GM19438 (cell line): ENCODE measurements around the gene DEDD.

ENCODE experiments used
- ATAC-seq: cut with Tn5 transposase; IDR thresholded peaks from one replicate; pipeline ENCODE4 v1.9.1; 2021; ENCODE audit warnings: low read depth; ENCODE audit not compliant: unreplicated experiment

Gene DEDD

DNA sequence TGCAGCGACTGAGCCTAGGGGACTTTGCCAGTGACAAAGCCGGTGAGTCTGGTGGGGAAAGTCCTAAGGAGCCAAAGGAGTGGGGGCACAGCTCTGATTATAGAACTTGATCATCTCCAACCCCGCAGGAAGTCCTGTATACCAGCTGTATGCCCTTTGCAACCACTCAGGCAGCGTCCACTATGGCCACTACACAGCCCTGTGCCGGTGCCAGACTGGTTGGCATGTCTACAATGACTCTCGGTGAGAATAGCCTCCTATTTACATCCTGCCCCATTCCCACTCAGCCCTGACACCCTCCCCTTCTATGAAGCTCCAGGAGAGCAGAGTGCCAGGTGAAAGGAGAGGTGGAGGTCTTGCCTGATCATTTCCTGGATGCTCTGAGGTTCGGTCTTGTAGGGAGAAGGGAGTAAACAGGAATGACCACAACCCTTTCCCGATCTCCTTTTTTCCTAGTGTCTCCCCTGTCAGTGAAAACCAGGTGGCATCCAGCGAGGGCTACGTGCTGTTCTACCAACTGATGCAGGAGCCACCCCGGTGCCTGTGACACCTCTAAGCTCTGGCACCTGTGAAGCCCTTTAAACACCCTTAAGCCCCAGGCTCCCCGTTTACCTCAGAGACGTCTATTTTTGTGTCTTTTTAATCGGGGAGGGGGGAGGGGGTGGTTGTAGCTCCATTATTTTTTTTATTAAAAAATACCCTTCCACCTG, 32.6 kb upstream of the DEDD start:
- ATAC-seq: no peak

DNA sequence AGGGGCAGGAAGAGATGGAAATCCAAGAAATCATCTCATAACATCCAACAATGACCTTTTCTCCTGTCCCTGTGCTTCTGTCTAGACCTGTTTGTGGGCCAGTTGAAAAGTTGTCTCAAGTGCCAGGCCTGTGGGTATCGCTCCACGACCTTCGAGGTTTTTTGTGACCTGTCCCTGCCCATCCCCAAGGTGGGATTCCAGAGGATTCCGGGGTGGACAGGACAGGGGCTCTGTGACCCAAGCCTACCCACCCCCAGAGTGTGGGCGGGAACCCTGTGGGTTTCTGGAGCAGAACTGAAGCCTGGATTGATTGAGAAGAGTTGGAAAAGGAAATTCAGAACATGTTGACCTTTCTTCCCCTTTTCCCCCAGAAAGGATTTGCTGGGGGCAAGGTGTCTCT, 31.3 kb upstream of the DEDD start:
- no peak for ATAC-seq

DNA sequence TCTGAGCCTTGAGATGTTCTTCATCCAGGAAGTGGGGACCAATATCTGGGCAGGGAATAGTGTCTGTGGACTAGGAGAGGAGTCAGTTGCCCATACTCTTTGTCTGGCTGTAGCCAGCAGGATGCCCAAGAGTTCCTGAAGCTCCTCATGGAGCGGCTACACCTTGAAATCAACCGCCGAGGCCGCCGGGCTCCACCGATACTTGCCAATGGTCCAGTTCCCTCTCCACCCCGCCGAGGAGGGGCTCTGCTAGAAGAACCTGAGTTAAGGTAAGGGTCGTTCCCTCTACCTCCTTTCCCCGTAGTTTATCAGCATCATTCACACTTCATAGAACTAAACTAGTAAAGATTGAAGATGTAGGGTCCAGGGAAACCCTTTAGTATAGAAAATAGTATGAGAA, 30.3 kb upstream of the DEDD start:
- no peak for ATAC-seq

DNA sequence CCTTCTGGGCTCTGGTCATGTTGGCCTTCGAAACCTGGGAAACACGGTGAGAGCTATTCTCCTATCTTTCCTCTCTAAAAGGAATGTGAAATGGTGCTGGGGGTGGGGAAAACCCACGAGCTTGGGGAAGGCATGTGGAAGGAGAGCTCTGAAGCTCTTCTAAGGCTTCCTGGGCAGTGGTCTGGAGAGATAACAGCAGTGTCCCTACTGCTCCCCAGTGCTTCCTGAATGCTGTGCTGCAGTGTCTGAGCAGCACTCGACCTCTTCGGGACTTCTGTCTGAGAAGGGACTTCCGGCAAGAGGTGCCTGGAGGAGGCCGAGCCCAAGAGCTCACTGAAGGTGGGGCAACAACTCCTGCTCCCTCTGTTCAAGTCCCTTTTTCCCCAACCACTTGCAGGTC, 29.6 kb upstream of the DEDD start:
- no peak for ATAC-seq

DNA sequence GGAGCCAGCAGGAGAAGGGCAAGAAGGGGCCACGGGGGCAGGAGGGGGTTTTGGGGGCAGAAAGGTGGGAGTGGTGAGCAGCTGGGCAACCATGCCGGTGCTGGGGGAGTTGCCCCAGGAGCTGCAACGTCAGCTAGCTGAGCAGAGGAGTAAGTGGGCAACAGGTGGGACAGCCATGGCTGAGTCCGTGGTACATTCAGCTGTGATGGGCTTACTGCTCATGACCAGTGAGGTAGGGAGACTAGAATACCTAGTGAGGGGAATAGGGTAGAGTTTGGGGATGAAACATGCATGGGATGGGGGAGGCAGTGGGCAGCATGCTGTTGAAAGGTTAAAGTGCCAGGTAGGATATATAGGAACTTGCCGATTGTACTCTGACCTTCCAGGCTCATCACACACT, 29.2 kb upstream of the DEDD start:
- no peak for ATAC-seq

DNA sequence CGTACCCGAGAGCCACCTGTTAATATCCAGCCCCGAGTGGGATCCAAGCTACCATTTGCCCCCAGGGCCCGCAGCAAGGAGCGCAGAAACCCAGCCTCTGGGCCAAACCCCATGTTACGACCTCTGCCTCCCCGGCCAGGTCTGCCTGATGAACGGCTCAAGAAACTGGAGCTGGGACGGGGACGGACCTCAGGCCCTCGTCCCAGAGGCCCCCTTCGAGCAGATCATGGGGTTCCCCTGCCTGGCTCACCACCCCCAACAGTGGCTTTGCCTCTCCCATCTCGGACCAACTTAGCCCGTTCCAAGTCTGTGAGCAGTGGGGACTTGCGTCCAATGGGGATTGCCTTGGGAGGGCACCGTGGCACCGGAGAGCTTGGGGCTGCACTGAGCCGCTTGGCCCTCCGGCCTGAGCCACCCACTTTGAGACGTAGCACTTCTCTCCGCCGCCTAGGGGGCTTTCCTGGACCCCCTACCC, 28.2 kb upstream of the DEDD start:
- ATAC-seq: no peak

DNA sequence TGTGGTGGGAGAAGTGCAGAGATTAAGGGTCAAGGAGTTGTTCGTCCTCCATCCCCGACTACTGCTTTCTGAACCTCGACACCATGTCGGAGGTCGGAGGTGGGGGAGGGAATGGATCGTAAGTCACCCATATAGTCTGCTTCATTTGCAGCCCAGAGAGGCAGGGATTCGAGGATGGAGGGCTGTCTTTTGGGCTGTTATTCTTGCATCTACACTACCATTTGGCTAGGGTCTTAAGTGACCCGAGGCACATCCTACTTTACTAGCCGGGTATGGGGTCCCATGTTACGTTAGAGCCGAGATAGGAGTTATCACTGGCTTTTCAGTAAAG, 27.4 kb upstream of the DEDD start:
- no peak for ATAC-seq

DNA sequence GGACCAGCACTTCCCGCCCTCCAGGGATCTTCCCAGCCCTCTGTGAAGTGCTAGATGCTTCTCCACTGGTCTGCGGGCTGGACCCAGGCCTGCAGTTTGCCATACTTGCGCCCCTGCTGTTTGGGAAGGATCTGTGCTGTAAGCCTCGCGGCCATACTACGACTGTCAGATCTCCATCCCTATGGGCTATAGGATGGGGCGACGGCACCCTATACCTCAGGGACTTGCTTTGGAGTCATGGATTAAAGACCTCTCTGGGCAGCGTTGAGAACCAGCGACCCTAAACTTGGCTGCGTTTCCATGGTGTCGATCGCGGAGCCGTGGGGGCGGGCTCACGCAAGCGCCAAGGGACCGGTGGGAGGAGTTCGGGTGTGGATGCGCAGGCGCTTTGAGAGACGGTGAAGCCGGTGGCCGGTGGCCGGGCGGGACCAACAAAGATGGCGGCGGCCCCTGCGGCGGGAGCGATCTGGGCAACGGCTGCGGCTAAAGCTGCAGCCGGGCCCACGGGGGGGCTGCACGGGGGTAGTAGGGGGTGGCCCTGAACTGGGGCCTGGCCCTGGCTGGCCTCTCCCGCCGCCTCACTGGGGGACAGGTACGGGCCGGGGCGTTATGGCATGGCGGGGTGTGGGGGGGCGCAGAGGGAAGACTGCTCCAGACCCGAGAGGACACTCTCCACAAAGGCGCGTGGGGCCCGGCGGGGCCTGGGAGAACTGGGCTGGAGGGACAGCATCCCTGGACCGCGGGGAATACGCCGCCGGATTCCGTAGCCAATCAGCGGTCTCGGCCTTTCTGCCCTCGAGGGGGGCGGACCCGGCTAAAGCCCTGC, 26.8 kb upstream of the DEDD start, which contains the start of gene USP21:
Gene USP21, plus strand, starts transcription at position 414 of the 826 bp plus-strand sequence. CDS start 1,141 bp downstream, outside the sequence.
- ATAC-seq: peak; percentile 88

DNA sequence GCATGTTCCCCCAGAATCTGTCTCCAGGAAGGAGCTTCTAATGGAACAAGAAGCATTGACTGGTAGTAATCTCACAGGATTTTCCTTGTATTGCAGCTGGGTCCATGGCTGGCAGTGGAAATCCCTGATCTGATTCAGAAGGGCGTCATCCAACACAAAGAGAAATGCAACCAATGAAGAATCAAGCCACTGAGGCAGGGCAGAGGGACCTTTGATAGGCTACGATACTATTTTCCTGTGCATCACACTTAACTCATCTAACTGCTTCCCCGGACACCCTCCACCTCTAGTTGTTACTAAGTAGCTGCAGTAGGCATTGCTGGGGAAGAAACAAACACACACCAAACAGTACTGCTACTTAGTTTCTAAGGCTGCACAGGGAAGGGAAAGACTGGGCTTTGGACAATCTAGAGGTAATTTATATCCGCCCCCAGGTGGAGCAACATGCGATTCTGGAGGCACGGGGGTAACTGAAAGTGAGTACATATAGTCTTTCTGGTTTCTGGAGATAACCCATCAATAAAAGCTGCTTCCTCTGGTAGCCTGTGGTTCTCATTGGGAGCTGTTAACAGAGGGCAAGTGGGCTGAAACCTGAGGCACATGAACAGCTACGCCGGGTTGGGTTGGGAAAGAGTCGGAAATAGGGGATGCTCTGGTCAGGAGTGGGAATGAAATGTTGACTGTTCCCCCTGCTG, 26.0 kb upstream of the DEDD start:
- ATAC-seq: no peak

DNA sequence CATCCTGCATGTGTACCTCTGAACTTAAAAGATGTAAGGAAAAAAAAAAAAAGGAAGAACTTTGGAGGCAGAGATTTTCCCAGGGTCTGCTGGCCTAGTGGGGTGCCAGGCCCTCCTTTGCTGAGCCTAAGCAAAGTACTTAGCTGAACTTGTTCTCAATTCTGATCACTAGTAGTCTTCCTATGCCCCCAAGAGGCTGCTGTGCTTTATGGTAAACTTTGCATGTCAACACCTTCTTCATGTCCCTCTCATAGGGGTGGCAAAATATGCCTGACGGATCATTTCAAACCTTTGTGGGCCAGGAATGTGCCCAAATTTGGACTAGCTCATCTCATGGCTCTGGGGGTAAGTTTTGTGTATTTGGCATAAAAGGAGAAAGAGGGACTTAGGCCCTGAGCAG, 25.4 kb upstream of the DEDD start:
- no peak for ATAC-seq

DNA sequence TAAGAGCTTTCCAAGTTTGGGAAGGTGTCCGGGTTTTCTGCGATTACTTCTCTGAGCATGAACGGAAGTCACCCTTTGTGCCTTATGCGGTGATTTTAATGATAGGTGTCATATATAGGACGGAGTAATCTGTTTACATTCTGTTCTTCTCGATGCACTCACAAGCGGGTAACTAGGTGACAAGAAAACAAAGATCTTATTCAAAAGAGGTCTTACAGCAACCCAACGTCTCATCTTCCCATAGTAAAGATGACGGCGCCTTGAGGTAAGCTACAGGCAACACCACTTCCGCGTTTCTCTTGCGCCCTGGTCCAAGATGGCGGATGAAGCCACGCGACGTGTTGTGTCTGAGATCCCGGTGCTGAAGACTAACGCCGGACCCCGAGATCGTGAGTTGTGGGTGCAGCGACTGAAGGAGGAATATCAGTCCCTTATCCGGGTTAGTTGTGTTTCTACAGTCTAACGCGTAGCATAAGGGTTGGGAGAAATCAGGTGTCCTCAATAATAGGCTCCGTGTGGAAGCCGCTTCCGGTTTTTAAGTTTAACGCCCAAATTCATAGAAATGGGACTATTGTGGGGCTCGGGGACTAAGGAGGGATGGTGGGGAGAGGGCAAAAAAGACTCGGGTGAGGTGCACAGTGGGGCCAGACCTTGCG, 21.3 kb upstream of the DEDD start, which contains the start of gene UFC1:
Gene UFC1, plus strand, starts transcription at position 297 of the 656 bp plus-strand sequence. Its CDS starts 20 bp downstream, at position 317.
- ATAC-seq: peak; percentile 82

DNA sequence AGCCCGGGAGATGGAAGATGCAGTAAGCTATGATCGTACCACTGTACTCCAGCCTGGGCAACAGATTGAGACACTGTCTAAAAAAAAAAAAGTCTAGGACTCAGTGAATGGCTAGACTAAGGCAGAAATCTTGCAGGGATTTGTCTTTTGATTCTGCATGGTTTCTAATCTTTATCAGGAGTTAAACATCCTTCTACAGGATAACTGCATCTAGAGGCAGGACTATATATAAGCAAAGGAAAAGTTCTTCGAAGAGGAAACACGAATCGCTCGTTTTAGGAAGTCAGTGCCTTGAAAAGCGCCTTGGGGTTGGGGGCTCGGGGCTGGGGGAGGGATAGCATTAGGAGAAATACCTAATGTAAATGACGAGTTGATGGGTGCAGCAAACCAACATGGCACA, 20.7 kb upstream of the DEDD start:
- ATAC-seq: peak; percentile 9

DNA sequence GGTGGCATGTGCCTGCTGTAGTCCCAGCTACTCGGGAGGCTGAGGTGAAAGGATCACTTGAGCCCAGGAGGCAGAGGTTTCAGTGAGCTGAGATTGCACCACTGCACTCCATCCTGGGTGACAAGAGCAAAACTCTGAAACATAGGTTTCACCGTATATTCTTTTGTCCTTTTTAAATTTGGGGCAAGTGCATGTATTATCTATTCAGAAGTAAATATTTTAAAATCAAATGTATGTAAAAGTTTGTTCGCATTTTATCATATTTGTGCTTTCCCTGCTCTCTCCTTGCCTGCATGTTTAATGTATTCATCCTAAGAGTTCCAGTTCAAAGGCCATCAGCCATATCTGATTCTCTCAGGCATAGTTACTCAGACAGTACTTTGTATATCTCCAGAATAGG, 13.4 kb upstream of the DEDD start:
- ATAC-seq: no peak

DNA sequence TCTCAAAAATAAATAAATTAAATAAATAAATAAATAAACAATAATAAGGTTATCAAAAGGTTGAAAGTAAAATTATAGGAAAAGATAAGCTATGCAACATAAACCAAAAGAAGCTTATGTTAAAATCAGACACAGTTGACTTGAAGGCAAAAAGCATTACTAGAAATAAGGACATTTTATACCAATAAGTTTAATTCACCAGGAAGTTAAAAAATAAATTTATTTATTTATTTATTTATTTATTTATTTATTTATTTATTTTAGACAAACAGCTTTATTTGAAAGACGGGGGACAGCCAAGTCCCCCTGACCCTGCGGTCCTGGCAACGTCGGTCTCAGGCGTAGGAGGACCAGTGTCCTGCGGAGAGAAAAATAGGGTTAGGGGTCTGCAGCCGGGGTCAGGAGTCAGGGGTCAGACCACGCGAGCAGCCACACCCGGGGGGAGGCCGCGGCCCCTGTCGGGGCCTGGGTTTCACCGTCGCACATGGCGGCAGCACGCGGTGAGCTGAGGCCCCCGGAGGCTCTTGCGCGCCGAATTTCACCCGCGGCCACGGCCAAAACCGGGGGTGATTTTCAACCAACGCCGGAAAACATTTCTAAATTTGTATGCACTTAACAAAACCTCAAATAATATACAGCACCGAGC, 8.4 kb upstream of the DEDD start:
- no peak for ATAC-seq

DNA sequence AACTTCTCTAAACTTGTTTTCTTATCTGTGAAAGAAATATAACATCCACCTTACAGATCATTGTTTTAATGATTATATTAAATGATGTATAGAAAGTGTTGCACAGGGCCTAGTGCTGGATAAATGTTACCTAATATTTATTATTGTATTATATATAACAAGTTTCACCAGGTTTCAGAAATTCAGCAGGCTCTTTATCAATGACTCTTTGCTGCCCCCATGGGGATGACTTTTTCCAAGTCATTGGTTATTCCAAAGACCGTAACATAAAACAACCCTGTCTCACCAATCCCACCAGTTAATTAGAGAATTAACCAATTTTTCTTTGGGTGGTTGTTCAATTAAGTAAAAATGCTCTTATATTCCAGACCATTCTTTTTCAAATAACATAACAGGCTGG, 7.3 kb upstream of the DEDD start:
- ATAC-seq: no peak

DNA sequence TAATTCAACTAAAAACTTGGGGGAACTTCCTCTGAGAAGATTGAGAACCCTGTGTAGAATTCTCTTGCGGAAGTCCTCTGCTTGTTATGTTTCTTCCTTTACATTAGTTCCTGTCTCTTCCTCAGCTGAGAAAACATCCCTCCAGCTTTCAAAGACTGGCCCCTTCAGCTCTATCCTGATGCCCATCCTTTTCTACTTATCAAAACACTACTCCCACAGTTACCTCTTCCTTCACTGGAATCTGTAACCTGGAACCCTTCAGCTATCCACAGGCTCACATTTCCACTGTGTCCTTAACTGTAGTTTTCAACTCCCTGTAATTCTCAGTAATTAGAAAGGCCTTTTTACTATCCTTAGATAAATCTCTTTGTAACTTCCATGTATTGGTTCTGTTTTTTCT, 6.0 kb upstream of the DEDD start:
- no peak for ATAC-seq

DNA sequence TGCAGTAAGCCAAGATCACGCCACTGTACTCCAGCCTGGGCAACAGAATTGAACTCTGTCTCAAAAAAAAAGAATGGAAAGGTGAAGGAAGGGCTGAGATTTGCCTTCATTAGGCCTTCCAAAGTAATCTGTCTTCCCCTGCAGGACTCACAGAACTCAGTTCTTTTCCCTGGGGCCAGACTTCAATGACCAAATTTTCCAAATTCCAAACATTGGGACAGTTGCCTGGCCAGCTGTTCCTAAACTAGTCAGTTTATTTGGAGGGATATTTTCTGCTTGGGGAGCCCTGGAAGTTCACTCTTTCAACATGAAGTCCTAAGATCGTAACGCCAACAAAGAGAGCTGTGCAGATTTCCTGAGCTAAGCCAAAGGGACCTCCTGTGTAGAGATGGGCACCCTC, 5.4 kb upstream of the DEDD start:
- no peak for ATAC-seq

DNA sequence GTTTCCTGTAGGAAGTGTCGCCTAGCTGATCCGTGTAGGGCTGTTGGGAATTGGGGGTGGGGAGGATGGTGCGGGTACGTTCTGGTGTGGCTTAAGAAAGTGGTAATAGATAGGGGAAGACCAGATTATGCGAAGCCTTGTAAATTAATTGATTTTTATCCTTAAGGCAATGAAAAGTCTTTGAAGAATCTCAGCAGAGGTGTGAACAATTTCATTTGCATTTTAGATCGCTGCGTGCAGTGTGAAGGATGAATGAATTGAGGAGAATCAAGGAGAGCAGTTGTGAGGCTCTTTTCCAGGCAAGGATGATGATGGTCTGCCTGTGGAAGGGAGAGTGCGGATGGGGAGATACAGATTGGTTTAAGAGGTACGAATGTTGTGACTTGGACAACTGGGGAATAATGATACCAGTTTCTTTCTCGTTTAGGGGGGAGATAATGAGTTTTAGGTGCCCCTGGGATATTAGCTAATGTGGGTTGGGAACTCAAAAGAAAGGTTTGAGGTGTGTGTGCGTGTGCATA, 813 bp upstream of the DEDD start:
- no peak for ATAC-seq

DNA sequence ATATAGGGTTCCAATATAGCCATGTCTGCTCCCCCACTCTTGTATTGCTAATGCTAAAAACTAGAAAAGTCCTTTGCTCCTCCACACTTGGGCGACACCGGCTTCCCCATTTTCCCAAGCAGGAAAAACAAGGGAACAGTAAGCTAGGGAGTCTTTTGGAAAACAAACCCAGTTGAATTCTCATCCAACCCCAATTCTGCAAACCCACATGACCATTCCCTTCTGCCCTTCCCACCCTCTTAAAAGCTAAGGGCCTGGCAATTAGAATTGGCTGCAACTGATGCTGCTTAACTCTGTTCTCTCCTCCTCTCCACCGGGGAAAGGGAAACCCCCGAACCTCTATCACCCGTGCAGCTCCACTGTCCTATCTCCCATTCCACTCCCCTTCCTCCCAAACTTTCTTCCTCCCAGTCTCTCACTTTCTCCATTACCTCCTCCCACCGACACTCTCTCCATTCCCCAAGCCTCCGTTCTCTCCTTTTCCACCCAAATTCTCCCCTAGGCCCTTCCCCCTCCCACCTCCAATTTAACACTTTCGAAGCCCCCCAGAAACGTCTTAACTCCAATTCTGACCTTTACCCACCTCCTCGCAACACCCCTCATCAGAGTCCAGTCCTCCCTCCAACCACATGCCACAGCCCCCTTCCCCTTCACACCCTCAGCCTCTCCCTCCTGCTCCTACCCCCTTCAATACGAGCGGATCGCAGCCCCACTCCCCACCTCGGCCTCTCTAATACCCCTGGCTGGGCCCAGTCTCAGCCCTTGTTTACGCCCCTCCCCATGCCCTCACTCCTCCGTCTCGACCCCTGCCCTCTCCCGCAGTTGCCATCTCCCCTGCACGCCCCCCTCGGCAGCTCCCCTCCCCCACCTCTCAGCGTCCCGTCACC, 701 bp downstream of the DEDD start:
- no peak for ATAC-seq
